Measurements from ENCODE around the gene GSTM4.
"Not testable (repeated sequence)": the region's sequence is repeated elsewhere in the genome, so short reads cannot be mapped to it uniquely, and the experiment has no call there.

The GSTM4 gene

DNA sequence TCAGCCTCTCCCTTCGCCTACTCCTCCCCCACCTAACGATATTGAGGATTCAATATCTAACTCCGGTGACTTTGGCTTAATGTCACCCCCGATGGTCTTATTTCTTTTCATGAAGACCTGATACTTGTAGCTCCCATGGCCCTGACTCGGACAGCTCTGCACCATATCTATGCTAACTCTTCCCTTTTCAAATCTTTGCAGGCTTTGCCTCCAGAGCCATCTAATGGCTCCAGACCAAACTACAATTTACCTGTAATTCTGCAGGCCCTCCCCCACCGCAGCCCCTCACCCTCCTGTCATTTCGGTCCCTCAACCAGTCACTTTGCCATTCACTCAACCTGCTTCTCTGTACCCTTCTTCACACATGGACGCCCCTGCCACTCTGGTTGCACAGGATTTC lies 48.3 kb downstream of the GSTM4 start:
- H3K4me3 ChIP-seq (ENCODE audit: low read depth in 1 of 2, low read length in 2 of 2) = no peak overlapping the region
- H3K27ac ChIP-seq (ENCODE audit: low read length) = no peak overlapping the region
- H4K20me1 ChIP-seq (ENCODE audit: insufficient read depth, low read length) = no peaks in the 10 kb centered on the region
- no peak overlapping the region for H3K4me2 ChIP-seq (ENCODE audit: insufficient read depth, low read length)
- H2AFZ ChIP-seq (ENCODE audit: low read depth, low read length) = no peak overlapping the region
- no peak for DNase-seq
- no peaks in the 10 kb centered on the region for H3K4me1 ChIP-seq (ENCODE audit: insufficient read depth, low read length)
- no peak for ATAC-seq (ENCODE audit: insufficient read depth, low read depth)
- TF ChIP-seq, protein P1, sequence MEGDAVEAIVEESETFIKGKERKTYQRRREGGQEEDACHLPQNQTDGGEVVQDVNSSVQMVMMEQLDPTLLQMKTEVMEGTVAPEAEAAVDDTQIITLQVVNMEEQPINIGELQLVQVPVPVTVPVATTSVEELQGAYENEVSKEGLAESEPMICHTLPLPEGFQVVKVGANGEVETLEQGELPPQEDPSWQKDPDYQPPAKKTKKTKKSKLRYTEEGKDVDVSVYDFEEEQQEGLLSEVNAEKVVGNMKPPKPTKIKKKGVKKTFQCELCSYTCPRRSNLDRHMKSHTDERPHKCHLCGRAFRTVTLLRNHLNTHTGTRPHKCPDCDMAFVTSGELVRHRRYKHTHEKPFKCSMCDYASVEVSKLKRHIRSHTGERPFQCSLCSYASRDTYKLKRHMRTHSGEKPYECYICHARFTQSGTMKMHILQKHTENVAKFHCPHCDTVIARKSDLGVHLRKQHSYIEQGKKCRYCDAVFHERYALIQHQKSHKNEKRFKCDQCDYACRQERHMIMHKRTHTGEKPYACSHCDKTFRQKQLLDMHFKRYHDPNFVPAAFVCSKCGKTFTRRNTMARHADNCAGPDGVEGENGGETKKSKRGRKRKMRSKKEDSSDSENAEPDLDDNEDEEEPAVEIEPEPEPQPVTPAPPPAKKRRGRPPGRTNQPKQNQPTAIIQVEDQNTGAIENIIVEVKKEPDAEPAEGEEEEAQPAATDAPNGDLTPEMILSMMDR (IDR thresholded peaks at IDR 0.05; ENCODE audit: borderline replicate concordance, extremely low read depth, low read length, poor library complexity, severe bottlenecking) = no peak
- TF ChIP-seq EZH2 (IDR thresholded peaks at IDR 0.05; ENCODE audit: borderline replicate concordance, low read depth, low read length, severe bottlenecking) = no peak
- no peaks in the 10 kb centered on the region for H3K79me2 ChIP-seq (ENCODE audit: insufficient read depth, low read length)
- no peaks in the 10 kb centered on the region for H3K36me3 ChIP-seq (ENCODE audit: insufficient read depth, low read length)
- peaks cover 4% of the 10 kb centered on the region for H3K9me3 ChIP-seq (ENCODE audit: insufficient read depth, low read length, severe bottlenecking)
- no peak overlapping the region for H3K9ac ChIP-seq (ENCODE audit: low read depth, low read length)
- no peaks in the 10 kb centered on the region for H3K27me3 ChIP-seq (ENCODE audit: insufficient read depth, low read length, poor library complexity)

DNA sequence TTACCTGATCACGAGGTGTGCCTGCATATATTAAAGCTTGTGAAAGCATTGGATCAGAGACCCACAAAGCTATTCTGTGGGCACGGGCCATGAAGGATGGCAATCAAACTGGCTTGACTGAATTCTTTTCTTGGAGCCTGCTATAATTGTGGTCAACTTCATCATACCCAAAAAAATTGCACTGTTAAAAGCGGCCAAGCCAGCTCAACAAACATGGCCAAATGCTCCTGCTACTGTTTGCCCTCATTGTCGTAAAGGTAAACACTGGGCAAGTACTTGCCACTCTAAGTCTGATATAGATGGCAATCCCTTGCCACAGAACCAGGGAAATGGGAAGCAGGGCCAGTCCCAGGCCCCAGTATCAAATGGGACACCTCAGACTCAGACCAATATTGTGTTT lies 49.5 kb downstream of the GSTM4 start:
- Histone ChIP-seq H4K20me1 (ENCODE audit: insufficient read depth, low read length) (no peaks in the 10 kb centered on the region), H3K4me1 (ENCODE audit: insufficient read depth, low read length) (no peaks in the 10 kb centered on the region), H3K9me3 (ENCODE audit: insufficient read depth, low read length, severe bottlenecking) (peaks cover 4% of the 10 kb centered on the region), H3K9ac (ENCODE audit: low read depth, low read length) (no peak overlapping the region), H3K27me3 (ENCODE audit: insufficient read depth, low read length, poor library complexity) (no peaks in the 10 kb centered on the region), H3K4me2 (ENCODE audit: insufficient read depth, low read length) (no peak overlapping the region), H3K79me2 (ENCODE audit: insufficient read depth, low read length) (no peaks in the 10 kb centered on the region), H3K27ac (ENCODE audit: low read length) (no peak overlapping the region), H3K36me3 (ENCODE audit: insufficient read depth, low read length) (no peaks in the 10 kb centered on the region), H2AFZ (ENCODE audit: low read depth, low read length) (no peak overlapping the region), H3K4me3 (ENCODE audit: low read depth in 1 of 2, low read length in 2 of 2) (no peak overlapping the region)
- TF ChIP-seq, protein P1 (IDR thresholded peaks at IDR 0.05; ENCODE audit: borderline replicate concordance, extremely low read depth, low read length, poor library complexity, severe bottlenecking) = no peak
- TF ChIP-seq EZH2 (IDR thresholded peaks at IDR 0.05; ENCODE audit: borderline replicate concordance, low read depth, low read length, severe bottlenecking) = no peak
- no peak for ATAC-seq (ENCODE audit: insufficient read depth, low read depth)
- DNase-seq = no peak

DNA sequence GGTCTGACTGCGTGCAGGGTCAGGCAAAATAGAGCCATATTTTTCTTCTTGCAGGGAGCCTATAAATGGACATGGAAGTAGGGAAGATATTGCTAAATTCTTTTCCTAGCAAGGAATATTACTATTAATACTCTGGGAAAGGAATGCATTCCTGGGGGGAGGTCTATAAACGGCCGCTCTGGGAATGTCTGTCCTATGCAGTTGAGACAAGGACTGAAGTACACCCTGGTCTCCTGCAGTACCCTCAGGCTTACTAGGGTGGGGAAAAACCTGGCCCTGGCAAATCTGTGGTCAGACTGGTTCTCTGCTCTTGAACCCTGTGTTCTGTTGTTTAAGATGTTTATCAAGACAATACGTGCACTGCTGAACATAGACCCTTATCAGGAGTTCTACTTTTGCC lies 53.0 kb downstream of the GSTM4 start:
- not testable (repeated sequence) for H3K79me2 ChIP-seq (ENCODE audit: insufficient read depth, low read length); H3K27ac ChIP-seq (ENCODE audit: low read length); H3K4me2 ChIP-seq (ENCODE audit: insufficient read depth, low read length); H3K27me3 ChIP-seq (ENCODE audit: insufficient read depth, low read length, poor library complexity); H4K20me1 ChIP-seq (ENCODE audit: insufficient read depth, low read length); H3K4me1 ChIP-seq (ENCODE audit: insufficient read depth, low read length); H3K36me3 ChIP-seq (ENCODE audit: insufficient read depth, low read length); H3K9me3 ChIP-seq (ENCODE audit: insufficient read depth, low read length, severe bottlenecking); ATAC-seq (ENCODE audit: insufficient read depth, low read depth); H3K4me3 ChIP-seq (ENCODE audit: low read depth in 1 of 2, low read length in 2 of 2); H3K9ac ChIP-seq (ENCODE audit: low read depth, low read length); H2AFZ ChIP-seq (ENCODE audit: low read depth, low read length)
- peak; percentile 23 for DNase-seq

DNA sequence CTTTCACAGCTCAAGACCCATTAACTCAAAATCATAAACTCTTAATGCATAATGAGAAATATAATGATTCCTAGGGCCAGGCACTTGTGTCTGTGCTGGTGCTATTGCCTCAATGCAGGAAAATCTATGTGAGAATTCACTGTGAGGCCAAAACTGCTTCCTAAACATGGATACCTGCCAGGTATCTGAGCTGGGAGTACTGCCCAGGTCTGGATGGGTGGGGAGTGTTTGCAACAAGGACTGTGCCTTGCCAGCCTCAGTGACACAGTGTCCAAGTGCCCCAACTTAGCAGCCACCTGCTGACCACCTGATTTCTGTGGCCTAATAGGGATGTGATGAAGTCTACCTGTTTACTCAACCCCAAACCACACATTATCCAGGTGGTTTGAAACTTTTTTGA lies 53.9 kb downstream of the GSTM4 start:
- H3K27me3 ChIP-seq (ENCODE audit: insufficient read depth, low read length, poor library complexity); H3K4me2 ChIP-seq (ENCODE audit: insufficient read depth, low read length); H3K4me3 ChIP-seq (ENCODE audit: low read depth in 1 of 2, low read length in 2 of 2); H3K4me1 ChIP-seq (ENCODE audit: insufficient read depth, low read length); H2AFZ ChIP-seq (ENCODE audit: low read depth, low read length); H3K36me3 ChIP-seq (ENCODE audit: insufficient read depth, low read length); H3K79me2 ChIP-seq (ENCODE audit: insufficient read depth, low read length); DNase-seq; ATAC-seq (ENCODE audit: insufficient read depth, low read depth); H3K9ac ChIP-seq (ENCODE audit: low read depth, low read length); H3K9me3 ChIP-seq (ENCODE audit: insufficient read depth, low read length, severe bottlenecking); H3K27ac ChIP-seq (ENCODE audit: low read length); H4K20me1 ChIP-seq (ENCODE audit: insufficient read depth, low read length): not testable (repeated sequence)

Measured in DND-41 (cell line).